ENCODE measurements around the gene ATP5PD. TPM values are rescaled to one million over a fixed set of nuclear protein-coding genes. Genes with fewer than 3 reads are reported as not detected.
"Not testable (repeated sequence)": the region's sequence is repeated elsewhere in the genome, so short reads cannot be mapped to it uniquely, and the experiment has no call there.

Gene ATP5PD
- total RNA-seq, 1 donor from 2014 or later = 153 TPM

DNA sequence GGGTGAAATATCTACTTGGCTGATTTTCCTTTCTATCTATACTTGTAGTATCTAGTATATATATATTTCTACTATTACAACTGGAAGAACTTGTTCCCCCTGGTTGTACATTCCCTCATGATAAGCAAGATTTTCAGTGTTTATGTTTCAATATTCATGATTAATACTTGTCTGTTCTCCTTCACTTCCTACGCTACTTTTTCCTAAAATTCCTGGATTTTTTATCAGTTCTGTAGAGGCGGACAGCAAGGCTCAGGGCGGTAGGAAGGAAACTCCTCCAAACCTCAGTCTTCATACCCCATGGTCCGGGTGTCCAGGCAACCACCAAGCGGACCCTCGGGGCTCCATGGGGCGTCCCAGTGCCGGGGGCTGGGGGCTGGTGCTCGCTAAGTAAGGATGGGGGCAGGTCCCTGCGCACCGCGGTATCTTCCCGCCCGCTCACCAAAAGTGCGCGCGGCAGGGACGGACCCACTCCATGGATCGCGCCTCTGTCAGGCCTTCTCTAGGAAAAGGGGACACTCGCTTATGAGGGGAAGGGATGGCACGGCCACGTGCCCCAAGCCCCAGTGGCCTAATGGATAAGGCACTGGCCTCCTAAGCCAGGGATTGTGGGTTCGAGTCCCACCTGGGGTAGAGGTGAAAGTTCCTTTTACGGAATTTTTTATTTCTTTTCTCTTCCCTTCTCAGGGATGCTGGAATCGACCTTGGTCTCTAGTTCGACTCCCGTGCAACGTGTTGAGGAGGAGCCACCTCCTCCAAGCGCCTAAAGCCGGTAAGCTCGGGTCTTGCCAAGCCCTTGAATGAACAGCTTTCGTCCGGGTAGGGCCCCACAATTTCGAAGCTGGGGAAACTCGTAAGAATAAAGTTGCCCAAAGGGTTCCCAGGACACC lies 13.2 kb downstream of the ATP5PD start:
- peaks cover 7% of the 10 kb centered on the region for H3K36me3 Mint-ChIP-seq
- no peaks in the 10 kb centered on the region for H3K27me3 Mint-ChIP-seq (ENCODE audit: low read depth)
- peak overlapping the region; percentile 99 for H3K27ac Mint-ChIP-seq

DNA sequence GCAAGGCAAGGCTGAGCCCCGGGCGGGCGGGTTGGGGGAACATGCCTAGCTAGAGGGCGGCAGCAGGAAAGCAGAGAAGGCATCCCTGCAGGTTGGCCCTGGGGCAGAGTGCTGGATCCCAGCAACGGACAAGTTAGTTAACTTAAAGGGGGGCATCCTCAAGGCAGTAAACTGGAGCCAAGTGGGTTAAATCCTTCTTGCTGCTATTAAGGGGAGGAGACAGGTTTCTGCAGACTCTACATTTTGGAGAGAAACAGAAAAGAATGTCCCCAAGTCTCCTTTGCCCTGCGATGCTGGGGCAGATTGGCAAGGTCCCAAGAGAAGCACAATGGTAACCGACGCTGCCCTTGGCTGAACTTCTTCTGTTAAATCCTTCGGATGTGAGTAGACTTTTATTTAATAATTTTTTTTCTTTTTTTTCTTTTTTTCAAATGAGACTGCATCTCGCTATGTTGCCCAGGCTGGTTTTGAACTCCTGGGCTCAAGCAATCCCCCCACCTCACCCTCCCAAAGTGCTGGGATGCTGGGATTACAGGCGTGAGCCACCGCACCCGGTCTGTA lies 14.0 kb downstream of the ATP5PD start:
- Mint-ChIP-seq H3K27me3 (ENCODE audit: low read depth) (no peaks in the 10 kb centered on the region), H3K4me3 (peak overlapping the region; percentile 98), H3K4me1 (peaks cover 16% of the 10 kb centered on the region), H3K36me3 (peaks cover 7% of the 10 kb centered on the region), H3K27ac (peak overlapping the region; percentile 99), H3K9me3 (peaks cover 17% of the 10 kb centered on the region)
- no peak for TF ChIP-seq CTCF (IDR thresholded peaks at IDR 0.05; ENCODE audit: unreplicated experiment)
- DNase-seq (ENCODE audit: low spot score in 2 of 2, unreplicated experiment in 2 of 2) = no peak

More for the DNA sequence above, 13.2 kb downstream of the ATP5PD start:
- peak; percentile 90 to 100 for DNase-seq (ENCODE audit: low spot score in 2 of 2, unreplicated experiment in 2 of 2)
- Mint-ChIP-seq H3K4me1 (peaks cover 16% of the 10 kb centered on the region), H3K4me3 (peak overlapping the region; percentile 98), H3K9me3 (peaks cover 14% of the 10 kb centered on the region)
- no peak for TF ChIP-seq CTCF (IDR thresholded peaks at IDR 0.05; ENCODE audit: unreplicated experiment)

DNA sequence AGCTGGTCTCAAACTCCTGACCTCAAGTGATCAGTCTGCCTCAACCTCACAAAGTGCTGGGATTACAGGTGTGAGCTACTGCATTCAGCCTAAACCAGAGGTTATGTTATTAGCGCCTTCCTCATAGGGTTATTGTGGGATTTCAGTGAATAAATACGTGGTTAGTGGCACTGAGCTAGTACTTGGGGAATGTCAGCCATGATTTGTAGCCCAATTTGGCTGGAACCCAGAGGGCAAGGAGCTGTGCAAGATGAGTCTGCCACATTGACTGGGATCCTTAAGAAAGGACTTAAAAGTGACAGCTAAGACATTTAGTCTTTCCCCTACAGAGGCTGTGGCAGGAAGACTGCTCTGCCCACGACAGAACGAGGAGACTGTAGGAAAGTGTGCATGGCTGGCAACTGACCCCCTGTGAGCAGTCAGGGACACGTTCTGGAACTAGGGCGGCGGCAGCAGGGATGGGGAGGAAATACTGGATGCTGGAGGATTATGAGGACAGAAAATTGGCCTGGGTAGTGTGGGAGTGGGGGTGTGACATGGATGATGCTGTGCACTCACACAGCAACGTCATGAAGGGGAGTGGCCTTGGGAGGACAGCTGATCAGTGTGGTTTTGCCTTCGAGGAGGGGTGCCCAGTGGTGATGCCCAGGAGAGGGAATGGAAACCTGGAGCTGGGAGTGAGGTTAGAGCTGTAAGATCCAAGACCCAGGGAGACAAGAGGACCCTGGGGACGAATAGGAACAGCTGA lies 14.6 kb downstream of the ATP5PD start:
- Mint-ChIP-seq H3K36me3 (peaks cover 7% of the 10 kb centered on the region), H3K27me3 (ENCODE audit: low read depth) (no peaks in the 10 kb centered on the region), H3K27ac (peak overlapping the region; percentile 9), H3K9me3 (peaks cover 18% of the 10 kb centered on the region), H3K4me3 (peak overlapping the region; percentile 98), H3K4me1 (peaks cover 16% of the 10 kb centered on the region)
- no peak for TF ChIP-seq CTCF (IDR thresholded peaks at IDR 0.05; ENCODE audit: unreplicated experiment)
- DNase-seq (ENCODE audit: low spot score in 2 of 2, unreplicated experiment in 2 of 2) = no peak

DNA sequence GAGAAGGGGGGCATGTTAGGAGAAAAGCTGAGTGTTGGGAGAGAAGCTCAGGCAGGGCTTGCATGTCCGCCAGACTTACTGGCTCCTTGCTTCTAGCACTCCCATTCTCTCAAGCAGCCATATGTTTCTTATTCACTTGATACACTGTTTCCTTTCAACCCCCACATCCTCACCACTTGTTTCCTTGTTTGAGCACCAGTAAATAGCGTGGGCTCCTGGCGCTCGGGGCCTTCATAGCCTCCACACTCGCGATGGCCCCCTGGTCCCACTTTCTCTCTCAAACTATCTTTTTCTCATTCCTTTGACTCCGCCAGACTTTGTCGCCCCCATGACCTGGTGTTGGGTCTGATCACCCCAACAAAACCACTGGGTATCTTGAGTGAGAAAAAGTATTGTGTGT lies 16.6 kb downstream of the ATP5PD start:
- H3K4me1 Mint-ChIP-seq = peaks cover 9% of the 10 kb centered on the region
- H3K36me3 Mint-ChIP-seq = peaks cover 12% of the 10 kb centered on the region
- no peak for DNase-seq (ENCODE audit: low spot score in 2 of 2, unreplicated experiment in 2 of 2)
- TF ChIP-seq CTCF (IDR thresholded peaks at IDR 0.05; ENCODE audit: unreplicated experiment) = no peak
- H3K27ac Mint-ChIP-seq = no peak overlapping the region
- peaks cover 26% of the 10 kb centered on the region for H3K9me3 Mint-ChIP-seq
- H3K4me3 Mint-ChIP-seq = no peak overlapping the region
- no peaks in the 10 kb centered on the region for H3K27me3 Mint-ChIP-seq (ENCODE audit: low read depth)

DNA sequence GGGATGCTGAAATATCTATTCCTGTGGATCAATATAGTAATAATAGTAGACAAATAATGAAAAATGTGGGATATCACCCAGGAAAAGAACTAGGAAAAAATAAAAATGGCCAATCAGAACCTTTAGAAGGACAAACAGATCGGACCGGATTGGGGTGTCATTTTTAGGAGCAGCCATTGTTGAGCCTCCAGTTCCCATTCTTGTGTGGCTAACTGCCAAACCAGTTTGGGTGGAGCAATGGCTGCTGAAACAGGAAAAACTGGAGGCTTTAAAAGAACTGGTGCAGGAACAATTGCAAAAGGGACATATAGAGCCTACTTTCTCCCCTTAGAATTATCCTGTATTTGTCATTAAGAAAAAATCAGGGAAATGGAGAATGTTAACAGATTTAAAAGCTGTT lies 20.1 kb downstream of the ATP5PD start:
- Mint-ChIP-seq H3K9me3 (peaks cover 26% of the 10 kb centered on the region), H3K36me3 (peaks cover 23% of the 10 kb centered on the region)
- H3K27ac Mint-ChIP-seq; DNase-seq (ENCODE audit: low spot score in 2 of 2, unreplicated experiment in 2 of 2); H3K27me3 Mint-ChIP-seq (ENCODE audit: low read depth); H3K4me1 Mint-ChIP-seq; H3K4me3 Mint-ChIP-seq: not testable (repeated sequence)

DNA sequence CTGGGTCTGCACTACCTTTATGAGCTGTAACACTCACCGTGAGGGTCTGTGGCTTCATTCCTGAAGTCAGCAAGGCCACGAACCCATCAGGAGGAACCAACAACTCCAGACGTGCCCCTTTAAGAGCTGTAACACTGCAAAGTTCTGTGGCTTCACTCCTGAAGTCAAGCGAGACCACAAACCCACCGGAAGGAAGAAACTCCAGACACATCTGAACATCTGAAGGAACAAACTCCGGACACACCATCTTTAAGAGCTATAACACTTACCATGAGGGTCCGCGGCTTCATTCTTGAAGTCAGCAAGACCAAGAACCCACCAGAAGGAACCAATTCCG lies 21.4 kb downstream of the ATP5PD start:
- not testable (repeated sequence) for H3K27me3 Mint-ChIP-seq (ENCODE audit: low read depth); H3K4me3 Mint-ChIP-seq; DNase-seq (ENCODE audit: low spot score in 2 of 2, unreplicated experiment in 2 of 2); H3K4me1 Mint-ChIP-seq; H3K27ac Mint-ChIP-seq
- peaks cover 23% of the 10 kb centered on the region for H3K9me3 Mint-ChIP-seq
- peaks cover 31% of the 10 kb centered on the region for H3K36me3 Mint-ChIP-seq
